HG03175 (cell line): ENCODE results near the gene DNAAF1.

Source experiments
- ATAC-seq: cut with Tn5 transposase; IDR thresholded peaks from one replicate; pipeline ENCODE4 v1.9.1; 2021; ENCODE audit warnings: mild to moderate bottlenecking, moderate library complexity; ENCODE audit not compliant: unreplicated experiment

Gene DNAAF1

DNA sequence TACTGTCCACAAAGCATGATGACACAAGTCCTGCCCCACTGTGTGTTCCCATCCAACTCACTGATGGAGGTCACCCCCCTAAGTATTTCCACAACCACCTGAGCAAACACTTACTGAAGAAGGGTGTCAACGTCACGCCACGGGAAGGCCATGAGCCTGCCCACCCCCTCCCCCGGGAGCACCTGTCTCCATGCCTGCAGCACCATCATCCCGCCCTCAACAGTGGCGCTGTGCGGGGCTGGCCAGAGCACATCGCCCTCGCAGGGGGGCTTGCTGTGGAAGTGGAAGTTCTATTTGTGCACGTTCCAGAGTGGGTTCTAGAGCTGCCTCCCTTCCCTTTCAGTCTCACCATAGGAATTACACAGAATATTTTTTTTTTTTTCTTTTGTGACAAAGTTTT, 24.1 kb upstream of the DNAAF1 start:
- no peak for ATAC-seq

DNA sequence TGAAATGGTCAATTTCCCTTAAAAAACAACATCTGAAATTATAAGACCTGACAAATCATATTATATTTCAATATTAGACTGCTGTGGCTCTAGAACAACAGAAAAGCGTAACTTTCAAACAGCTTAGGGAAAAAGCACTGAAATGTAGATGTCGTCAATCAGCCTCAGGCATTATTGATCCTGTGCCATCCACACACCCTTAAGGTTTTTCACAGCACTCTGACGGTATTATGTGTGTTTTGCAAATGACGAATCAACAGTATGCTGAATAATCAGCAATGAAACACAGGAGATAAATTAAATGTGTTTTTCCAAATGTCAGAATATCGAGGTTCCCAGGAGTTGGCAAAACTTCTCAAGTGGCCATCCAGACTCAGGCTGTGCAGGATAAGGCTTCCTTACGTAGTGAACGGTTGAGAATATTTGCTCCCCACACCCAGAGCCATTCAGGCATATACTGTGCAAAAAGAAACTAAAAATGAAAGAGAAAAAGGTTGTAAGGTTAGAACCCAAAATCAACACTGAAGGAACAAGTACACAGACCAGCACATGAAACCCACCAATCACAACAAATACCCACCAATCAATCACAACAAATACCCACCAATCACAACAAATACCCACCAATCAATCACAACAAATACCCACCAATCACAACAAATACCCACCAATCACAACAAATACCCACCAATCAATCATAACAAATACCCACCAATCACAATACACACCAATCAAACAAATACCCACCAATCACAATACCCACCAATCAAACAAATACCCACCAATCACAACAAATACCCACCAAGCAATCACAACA, 20.6 kb upstream of the DNAAF1 start:
- no peak for ATAC-seq

DNA sequence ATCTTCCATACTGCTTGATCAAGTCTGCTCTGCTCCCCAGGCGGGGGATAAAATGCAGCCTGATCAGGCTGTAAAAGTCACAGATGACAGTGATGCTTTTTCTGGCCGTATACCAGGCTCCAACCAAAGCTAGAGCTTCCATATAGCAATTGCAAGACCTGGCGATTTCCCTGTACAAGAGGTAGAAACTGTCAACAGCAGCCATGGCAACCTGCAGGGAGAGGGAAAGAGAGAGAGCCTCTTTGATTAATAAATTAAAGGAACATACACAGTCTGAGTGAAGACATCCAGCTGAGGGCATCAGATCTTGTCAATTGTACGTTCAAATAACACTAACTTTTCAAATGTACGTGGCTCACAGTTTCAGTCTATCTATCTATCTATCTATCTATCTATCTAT, 14.0 kb upstream of the DNAAF1 start:
- ATAC-seq = no peak

DNA sequence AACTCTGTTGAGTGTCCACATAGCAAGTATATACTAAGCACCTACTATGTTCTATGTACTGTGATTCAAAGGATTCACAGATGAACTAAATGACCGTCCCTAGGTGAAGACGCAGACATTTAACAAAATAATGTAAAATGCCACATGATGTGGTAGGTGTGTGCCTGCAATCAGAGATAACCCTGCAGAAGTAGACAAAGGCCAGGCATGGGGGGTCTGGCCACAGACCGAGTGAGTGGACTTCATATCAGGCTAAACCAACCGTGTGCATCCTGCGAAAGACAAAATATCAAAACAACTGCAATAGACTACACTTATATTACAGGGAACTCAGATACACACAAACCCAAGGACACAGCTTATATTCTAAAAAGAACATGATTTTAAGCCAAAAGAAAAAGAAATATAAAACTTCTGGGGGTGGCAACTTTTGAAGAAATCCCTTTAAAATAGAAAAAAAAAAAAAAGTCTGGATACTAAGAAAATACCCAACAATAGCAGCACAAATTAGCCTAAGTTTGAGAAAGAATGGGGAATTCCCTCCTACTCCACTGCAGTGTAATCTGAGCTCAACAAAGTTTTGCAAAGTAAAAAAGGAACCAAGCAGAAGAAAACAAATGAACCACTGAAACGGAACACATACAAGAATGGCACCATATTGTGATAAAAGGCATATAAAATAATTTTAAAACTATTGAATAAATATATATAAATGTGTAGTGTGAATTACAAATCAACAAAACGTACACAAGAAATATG, 12.4 kb upstream of the DNAAF1 start:
- ATAC-seq = no peak

DNA sequence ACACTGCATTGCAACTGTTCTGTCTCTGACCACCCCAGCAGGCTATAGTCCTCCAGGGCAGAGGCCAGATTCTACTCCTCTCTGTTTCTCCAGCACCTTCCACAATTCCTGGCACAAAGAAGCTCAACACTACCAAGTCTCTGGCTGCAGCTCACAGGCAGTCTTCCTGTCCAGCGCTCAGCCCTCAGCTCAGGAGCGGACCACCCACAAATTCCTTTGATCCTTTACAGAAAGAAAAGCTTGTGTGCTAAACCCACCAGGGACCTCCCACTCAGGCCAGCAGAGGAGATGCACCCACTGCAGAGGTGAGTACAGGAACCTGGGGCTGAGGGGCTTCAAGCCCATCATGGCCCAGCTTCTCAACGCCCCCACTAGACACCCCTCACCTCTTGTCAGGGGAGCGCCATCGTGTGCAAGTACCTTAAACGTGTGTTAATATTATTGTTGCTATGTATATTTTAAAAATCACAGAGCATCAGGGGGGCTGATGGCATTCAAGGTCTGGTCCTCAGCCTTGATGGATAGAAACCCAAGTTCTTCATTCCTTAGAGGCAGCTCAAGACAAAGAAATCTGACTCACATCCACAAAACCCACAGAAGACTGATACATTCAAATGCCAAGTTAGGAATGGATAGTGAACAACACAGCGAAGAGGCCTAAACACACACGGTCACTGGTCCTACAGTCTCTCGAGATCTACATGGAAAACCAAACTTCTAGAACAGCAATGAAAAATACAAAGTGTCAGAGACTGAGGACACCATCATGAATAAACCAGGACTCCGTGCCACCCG, 8.6 kb upstream of the DNAAF1 start:
- ATAC-seq = no peak

DNA sequence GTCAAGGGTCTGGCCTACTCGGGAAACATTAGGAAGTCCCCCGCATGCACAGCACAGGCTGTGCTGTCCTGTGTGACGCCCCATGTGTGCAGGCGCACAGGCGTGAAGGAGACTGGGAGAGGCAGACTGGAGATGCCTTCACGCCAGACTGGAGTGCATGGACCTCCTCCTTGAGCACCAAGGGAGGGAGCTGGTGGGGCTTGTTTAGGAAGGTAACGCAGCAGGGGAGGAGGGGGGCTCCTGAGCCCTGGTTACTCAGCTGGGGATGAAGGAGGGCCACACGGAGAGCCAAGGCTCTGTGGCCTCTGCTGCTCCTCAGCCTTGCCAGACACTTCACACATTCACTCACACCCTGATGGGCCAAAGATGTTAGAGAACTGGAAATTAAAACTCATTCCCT, 7.8 kb upstream of the DNAAF1 start:
- no peak for ATAC-seq

DNA sequence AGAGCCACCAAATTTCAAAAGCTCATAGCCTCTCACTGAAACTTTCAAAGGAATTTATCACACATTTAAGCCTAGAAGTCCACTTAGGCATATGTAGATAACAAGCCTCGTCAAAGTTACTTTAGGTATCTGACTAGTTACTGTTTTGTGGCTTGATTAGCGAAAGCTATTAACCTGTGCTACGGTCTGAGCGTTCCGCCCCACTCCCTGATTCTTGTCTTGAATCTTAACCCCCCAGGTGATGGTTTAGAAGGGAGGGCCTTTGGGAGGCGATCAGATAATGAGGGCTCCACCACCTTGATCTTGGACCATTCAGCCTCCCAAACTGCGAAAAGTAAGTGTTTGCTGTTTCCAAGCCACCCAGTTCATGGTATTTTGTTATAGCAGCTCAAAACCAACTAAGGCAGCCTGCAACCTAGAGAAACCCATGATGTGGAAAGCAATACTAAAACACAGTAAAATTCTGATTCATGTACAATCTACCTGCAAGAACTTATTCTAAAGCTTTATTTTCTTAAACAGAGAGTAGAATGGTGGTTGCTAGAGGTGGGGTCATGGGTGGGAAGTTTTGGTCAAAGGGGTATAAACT, 7.2 kb upstream of the DNAAF1 start:
- ATAC-seq = no peak

DNA sequence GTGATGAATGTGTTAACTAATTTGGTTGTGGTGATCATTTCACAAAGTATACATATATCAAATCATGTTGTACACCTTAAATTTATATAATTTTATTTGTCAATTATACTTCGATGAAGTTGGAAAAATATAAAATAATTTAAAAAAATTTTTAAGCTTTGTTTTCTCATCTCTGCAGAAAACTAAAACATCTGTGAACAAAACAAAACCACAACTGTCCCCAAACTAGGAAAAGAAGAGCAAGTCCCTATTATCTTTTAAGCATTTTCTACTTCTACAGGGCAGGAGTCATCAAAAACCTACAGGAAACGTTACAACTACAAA, 6.6 kb upstream of the DNAAF1 start:
- ATAC-seq = no peak

DNA sequence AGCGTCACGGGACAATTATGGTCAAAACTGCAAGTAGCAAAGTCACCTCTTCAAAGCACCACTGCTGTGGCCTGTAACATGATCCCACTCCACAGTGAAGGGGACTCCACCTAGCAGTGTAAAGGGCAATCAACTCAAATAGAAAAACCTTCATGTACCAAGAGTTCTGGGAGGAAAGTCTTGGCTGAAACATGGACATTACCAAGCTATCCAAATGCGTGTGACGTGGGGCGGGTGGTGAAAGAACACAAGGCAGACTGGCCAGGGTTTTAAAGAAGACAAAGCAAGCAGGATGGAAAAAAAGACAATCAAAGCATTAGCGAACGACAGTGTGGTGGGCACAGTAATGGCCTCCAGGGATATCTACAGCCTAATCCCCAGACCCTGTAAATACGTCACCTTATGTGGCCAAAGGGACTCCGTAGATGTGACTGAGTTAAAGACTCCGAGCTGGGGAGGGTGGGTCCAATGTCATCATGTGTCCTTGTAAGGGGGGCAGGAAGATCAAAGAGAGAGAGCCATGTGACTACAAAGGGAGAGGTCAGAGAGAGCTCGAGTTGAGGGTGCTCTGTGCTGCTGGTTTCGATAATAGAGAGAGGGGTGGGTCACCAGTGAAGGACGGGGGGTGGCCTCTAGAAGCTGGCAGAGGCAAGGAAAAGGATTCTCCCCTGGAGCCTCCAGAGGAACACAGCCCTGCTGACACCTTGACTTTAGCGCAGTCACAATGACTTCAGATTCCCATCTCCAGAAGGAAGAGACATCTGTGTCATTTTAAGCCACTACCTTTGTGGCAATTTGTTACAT, 6.1 kb upstream of the DNAAF1 start:
- ATAC-seq = no peak

DNA sequence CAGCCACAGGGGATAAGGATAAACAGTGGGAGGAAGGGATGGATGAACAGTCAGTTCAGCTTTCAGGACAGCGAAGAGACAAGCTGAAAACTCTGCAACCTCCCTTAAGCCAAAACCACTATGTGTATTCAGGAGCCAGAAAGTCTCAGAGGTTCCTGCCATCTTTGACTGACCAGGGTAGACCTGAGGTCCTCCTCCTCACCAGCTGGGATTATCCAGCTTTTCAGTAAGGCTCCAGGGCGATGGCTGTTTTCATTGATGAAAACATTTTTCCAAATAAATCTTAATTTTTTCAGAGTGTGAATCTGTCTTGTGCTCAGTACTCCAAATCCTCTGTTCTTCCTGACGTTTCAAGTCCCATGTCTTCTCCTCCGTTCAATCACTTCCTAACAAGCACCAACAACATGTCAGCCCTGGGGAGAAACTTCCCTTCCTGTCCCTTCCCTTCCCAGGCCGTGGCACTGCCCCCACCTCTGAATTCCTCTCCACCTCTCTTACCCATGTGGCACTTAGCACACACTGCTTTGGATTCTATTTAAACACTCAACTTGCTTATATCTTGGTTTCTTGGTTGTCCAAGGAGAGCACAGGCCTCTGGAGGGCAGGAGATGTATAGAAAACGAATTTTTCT, 5.4 kb upstream of the DNAAF1 start:
- no peak for ATAC-seq

DNA sequence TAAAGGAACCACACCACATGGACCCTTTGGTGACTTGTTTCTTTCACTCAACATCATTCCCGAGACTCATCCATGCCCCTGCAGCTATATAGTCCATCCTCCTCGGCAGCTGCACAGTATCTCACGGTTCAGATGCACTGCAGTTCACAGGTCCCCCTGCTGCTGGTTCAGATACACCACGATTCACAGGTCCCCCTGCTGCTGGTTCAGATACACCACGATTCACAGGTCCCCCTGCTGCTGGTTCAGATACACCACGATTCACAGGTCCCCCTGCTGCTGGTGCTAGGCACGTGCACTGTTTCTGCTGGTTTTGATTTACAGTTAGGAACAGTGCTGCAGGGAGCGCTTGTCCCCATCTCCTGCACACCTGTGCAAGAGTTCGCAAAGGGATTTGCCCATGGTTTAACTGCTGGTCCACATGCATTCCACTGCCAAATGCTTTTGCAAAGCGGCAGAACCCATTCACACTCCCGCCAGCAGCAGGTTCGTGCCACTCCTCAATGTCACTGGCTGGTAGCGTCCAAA, 3.9 kb upstream of the DNAAF1 start:
- ATAC-seq = no peak

DNA sequence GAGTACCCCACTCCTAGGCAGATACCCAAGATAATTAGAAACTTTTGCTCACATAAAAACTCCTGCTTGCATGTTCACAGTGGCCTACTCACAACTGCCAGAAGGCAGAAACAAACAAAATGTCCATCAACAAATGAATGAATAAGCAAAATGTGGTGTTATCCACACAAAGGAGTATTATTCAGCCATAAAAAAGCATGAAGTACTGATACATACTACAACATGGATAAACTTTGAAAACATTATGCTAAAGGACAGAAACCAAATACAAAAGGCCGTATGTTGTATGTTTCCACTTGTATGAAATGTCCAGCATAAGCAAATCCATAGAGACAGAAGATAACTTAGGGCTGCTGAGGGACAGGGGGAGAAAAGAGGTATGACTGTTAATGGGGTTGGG, 2.0 kb upstream of the DNAAF1 start:
- ATAC-seq = no peak

DNA sequence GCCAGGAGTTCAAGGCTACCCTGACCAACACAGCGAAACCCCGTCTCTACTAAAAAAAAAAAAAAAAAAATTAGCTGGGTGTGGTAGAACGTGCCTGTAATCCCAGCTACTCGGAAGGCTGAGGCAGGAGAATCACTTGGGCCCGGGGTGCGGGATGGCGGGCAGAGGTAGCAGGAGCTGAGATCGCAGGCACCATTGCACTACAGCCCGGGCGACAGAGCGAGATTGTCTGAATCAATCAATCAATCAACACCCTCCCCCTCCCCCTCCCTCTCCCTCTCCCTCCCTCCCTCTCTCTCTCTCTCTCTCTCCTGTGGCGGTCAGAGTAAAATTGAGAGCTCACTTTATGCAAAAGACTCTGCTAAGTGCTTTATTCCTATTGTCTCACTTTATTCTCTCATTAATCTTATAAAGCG, 1.3 kb upstream of the DNAAF1 start:
- ATAC-seq = no peak

DNA sequence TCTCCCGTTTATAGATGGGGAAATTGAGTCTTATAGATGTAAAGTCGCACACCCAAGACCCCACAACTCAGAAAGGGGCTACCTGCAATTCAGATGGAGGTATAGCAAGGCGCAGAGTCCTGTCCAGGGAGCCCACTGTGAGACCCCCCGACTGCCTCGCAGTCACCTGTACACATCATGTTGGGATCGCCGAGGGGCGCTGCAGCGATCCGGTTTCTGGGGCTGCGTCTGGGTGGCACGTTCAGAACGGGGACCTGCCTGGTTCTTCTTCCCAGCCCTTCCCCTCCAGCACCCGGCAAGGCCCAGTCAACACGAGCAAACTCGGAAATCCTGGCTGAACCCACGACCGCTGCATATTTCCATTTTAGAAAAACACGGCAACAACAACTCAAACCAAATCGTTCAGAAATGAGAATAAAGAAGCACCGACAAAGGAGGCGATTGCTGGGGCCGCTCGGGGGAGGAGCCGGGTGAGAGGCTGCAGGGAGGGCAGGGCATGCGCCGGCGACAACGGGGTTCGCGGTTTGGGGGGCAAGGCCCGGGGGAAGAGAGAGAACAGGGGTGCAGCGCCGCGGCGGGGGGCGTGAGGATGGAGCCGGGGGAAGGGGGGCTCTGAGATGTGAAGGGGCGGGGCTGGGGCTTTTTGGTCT, 774 bp upstream of the DNAAF1 start:
- ATAC-seq = no peak

DNA sequence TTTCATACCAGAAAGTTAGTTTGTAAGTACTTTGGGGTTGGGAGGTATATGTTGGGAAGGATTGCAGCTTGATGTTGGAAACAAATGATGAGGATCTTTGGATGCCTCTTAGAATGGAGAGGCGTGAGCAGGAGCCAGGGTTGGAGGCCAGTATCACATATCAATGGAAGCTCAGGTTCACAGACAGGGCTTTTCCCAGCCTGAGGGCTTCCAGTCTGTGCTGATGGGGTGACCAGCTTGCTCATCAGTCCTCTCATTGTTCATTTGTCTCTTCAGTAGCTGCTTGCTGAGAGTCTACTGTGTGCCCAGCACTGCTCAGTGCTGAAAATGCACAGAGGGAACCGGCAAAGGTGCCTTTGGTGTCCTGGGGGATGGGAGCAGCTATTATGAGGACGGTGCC, 5.8 kb downstream of the DNAAF1 start:
- no peak for ATAC-seq

DNA sequence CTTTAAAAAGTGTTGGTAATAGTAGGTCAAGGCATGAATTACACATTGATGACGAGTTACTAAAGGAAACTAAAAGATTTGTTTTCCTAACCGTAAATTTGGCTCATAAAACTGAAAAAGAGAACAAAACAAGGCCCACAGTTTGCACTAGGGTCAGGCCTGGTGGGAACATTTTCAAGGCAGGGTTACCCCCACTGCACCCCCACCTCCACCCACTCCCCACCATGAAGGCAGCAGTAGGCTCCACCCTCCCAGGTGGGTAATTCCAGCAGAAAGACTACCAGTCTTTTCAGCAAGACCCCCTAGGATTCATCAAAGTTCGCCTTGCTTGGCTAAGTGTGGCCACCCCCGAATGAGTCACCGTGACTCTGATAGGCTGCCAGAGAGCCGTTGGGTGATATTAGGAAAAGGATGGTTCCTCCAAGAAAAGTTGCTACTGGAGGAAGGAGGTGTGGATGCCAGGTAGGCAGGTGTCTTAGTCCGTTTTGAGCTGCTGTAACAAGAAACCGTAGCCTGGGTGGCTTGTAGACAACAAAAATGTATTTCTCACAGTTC, 8.6 kb downstream of the DNAAF1 start:
- no peak for ATAC-seq

DNA sequence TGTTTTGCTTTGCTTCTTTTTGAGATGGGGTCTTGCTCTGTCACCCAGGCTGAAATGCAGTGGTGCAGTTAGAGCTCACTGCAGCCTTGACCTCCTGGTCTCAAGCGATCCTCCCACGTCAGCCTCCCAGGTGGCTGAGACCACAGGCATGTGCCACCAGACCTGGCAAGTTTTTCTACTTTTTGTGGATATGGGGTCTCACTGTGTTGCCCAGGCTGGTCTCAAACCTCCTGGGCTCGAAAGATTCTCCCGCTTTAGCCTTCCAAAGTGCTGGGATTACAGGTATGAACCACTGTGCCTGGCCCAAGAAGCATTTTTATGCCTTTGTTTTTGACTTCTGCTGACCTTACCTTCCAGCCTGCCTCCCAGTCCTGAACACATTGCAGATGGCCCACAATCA, 10.1 kb downstream of the DNAAF1 start:
- no peak for ATAC-seq

DNA sequence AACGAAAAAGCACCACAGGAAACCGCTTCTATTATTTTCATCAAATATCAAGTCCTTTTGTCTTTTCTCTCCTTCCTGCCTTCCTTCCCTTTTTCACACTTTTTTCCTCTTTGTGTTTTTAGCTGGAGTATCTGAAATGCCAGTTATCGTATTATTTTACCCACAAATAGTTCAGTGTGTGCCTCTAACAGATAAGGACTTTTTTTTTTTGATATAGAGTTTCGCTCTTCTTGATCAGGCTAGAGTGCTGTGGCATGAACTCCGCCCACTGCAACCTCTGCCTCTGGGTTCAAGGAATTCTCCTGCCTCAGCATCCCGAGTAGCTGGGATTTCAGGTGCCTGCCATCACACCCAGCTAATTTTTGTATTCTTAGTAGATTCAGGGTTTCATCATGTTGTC, 10.7 kb downstream of the DNAAF1 start:
- ATAC-seq = no peak

DNA sequence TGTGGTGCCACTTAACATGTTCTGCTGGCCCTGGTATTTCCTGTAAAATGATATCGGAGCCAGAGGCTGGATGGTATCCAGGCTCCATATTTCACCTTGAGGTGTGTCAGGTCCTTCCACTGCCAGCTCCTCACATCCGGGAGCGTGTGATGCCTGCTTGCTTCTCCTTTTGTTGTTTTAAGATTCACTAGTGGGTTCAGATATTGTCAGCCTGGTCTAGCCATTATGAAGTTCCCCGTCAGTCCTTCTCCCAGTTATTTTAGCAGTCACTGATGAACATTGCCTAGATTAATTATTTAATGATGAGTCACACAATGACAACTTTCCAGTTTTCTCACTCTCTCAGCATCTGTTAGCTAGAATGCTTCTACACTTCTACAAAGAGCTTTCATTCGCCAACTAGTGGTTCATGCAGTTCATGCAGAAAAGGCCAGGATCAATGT, 11.3 kb downstream of the DNAAF1 start:
- no peak for ATAC-seq
